ENCODE measurements around the gene CASR. TPM values are rescaled to one million over a fixed set of nuclear protein-coding genes. Genes with fewer than 3 reads are reported as not detected.

The CASR gene
- total RNA-seq, 3 donors from 2014 or later (not counting 1 experiment from before 2014, with no cell fraction given) = 0.10 TPM; not detected in 2

- DNase-seq (no peak), ATAC-seq (no peak)
- H3K4me1 ChIP-seq (ENCODE audit: control insufficient read depth, insufficient read depth, low read length) = no peaks in the 10 kb centered on the region
- no peaks in the 10 kb centered on the region for H3K27me3 ChIP-seq (ENCODE audit: control insufficient read depth, insufficient read depth, low read length)
- TF ChIP-seq CTCF (IDR thresholded peaks at IDR 0.05) = no peak
- no peaks in the 10 kb centered on the region for H3K9me3 Mint-ChIP-seq
- H3K36me3 Mint-ChIP-seq = no peaks in the 10 kb centered on the region
- H3K27me3 Mint-ChIP-seq (ENCODE audit: low read depth in 2 of 2) = peaks cover 20 to 26% of the 10 kb centered on the region in 2 donors
- intact Hi-C loops (cut with micrococcal nuclease) = no loop called here
- H3K4me3 ChIP-seq (ENCODE audit: low read length) = no peak overlapping the region
- no peaks in the 10 kb centered on the region for H3K36me3 ChIP-seq (ENCODE audit: control insufficient read depth, insufficient read depth, low read length)
- no peak overlapping the region for H3K4me3 Mint-ChIP-seq
- H3K4me1 Mint-ChIP-seq = no peaks in the 10 kb centered on the region
- H3K27ac Mint-ChIP-seq = no peak overlapping the region
- no peaks in the 10 kb centered on the region for H3K9me3 ChIP-seq (ENCODE audit: control insufficient read depth, insufficient read depth, low read length)
- H3K27ac ChIP-seq (ENCODE audit: low read length) = no peak overlapping the region
- 88% methylated on average over 22 of the region's 22 CpGs for WGBS (ENCODE audit: insufficient coverage)
These were observed 100.5 kb downstream of the CASR start for GRCh38 chr3:122283796-122284445.

- H3K27me3 ChIP-seq (ENCODE audit: control insufficient read depth, insufficient read depth, low read length) = no peaks in the 10 kb centered on the region
- intact Hi-C loops (cut with micrococcal nuclease) = no loop called here
- no peak overlapping the region for H3K27ac ChIP-seq (ENCODE audit: low read length)
- H3K9me3 Mint-ChIP-seq = no peaks in the 10 kb centered on the region
- TF ChIP-seq CTCF (IDR thresholded peaks at IDR 0.05) = no peak
- peaks cover 20 to 27% of the 10 kb centered on the region in 2 donors for H3K27me3 Mint-ChIP-seq (ENCODE audit: low read depth in 2 of 2)
- H3K27ac Mint-ChIP-seq = no peak overlapping the region
- DNase-seq (no peak), ATAC-seq (no peak)
- WGBS (ENCODE audit: insufficient coverage) = 94% methylated on average over 20 of the region's 20 CpGs
- H3K4me3 Mint-ChIP-seq = no peak overlapping the region
- H3K4me3 ChIP-seq (ENCODE audit: low read length) = no peak overlapping the region
- no peaks in the 10 kb centered on the region for H3K9me3 ChIP-seq (ENCODE audit: control insufficient read depth, insufficient read depth, low read length)
- H3K4me1 ChIP-seq (ENCODE audit: control insufficient read depth, insufficient read depth, low read length) = no peaks in the 10 kb centered on the region
- H3K4me1 Mint-ChIP-seq = no peaks in the 10 kb centered on the region
- H3K36me3 ChIP-seq (ENCODE audit: control insufficient read depth, insufficient read depth, low read length) = no peaks in the 10 kb centered on the region
- no peaks in the 10 kb centered on the region for H3K36me3 Mint-ChIP-seq
These were observed 101.0 kb downstream of the CASR start for GRCh38 chr3:122284486-122284885.

- Histone ChIP-seq H3K27ac (ENCODE audit: low read length) (no peak overlapping the region), H3K9me3 (ENCODE audit: control insufficient read depth, insufficient read depth, low read length) (no peaks in the 10 kb centered on the region), H3K4me3 (ENCODE audit: low read length) (no peak overlapping the region), H3K27me3 (ENCODE audit: control insufficient read depth, insufficient read depth, low read length) (no peaks in the 10 kb centered on the region), H3K4me1 (ENCODE audit: control insufficient read depth, insufficient read depth, low read length) (no peaks in the 10 kb centered on the region), H3K36me3 (ENCODE audit: control insufficient read depth, insufficient read depth, low read length) (no peaks in the 10 kb centered on the region)
- Mint-ChIP-seq H3K27ac (no peak overlapping the region), H3K4me1 (no peaks in the 10 kb centered on the region), H3K9me3 (no peaks in the 10 kb centered on the region), H3K36me3 (no peaks in the 10 kb centered on the region), H3K27me3 (ENCODE audit: low read depth in 2 of 2) (peaks cover under 1 to 5% of the 10 kb centered on the region in 2 donors), H3K4me3 (no peak overlapping the region)
- WGBS (ENCODE audit: insufficient coverage) = 75% methylated on average over 6 of the region's 6 CpGs
- intact Hi-C loops (cut with micrococcal nuclease) = no loop called here
- no peak for TF ChIP-seq CTCF (IDR thresholded peaks at IDR 0.05)
- ATAC-seq = no peak
- no peak for DNase-seq
These were observed 110.9 kb downstream of the CASR start for GRCh38 chr3:122294359-122294758.

Data from natural killer cell (primary cell).